MM.1S (cell line): ENCODE results near the gene FBXL7.

Experiments used
- CTCF ChIP-seq: fragments of 300-600 bp; sonication (generic); IDR thresholded peaks from 2 replicates; pipeline ENCODE4 v1.5.1; 2016; ENCODE audit warnings: antibody characterized with exemption, low read length, mixed read lengths
- EZH2 ChIP-seq: fragments of 300-600 bp; sonication (generic); optimal IDR thresholded peaks from 2 replicates; pipeline ENCODE3; 2017; ENCODE audit warnings: low read depth, mild to moderate bottlenecking, antibody characterized with exemption, low read length, mixed read lengths
- EZH2phosphoT487 ChIP-seq: fragments of 300-600 bp; sonication (generic); IDR thresholded peaks from 2 replicates; pipeline ENCODE4 v1.6.1; 2018; ENCODE audit warnings: antibody characterized with exemption, low read length

- no peak for TF ChIP-seq CTCF
- TF ChIP-seq EZH2: no peak
- TF ChIP-seq EZH2phosphoT487: no peak
Measured at GRCh38 chr5:15946026-15946425, 446.0 kb downstream of the FBXL7 start.
